Effector memory CD8-positive, alpha-beta T cell (primary cell): ENCODE data around the gene SH3BP4.

Source experiments
- ATAC-seq: fragments of 150-1000 bp; cut with Tn5 transposase; replicated peaks from 2 replicates; pipeline ENCODE4 v1.10.0; 2021; ENCODE audit warnings: mild to moderate bottlenecking, moderate library complexity
- DNase-seq, 3 experiments: peaks; one replicate each; pipeline ENCODE4 v3.0.0; 2021
- H3K27ac Mint-ChIP-seq, 2 donors: one replicate each; pipeline ENCODE4 v1.8.0; 2022; ENCODE audit warnings: mild to moderate bottlenecking in 2 of 2, mixed read lengths in 2 of 2, moderate library complexity in 2 of 2
- H3K27me3 Mint-ChIP-seq, 2 donors: one replicate each; pipeline ENCODE4 v1.8.0; 2022; ENCODE audit warnings: mixed read lengths in 2 of 2
- H3K36me3 Mint-ChIP-seq: one replicate; pipeline ENCODE4 v1.8.0; 2022; ENCODE audit warnings: mild to moderate bottlenecking, moderate library complexity, mixed read lengths; ENCODE audit not compliant: insufficient read depth
- H3K4me1 Mint-ChIP-seq, 2 donors: one replicate each; pipeline ENCODE4 v1.8.0; 2022; ENCODE audit warnings: low read depth in 2 of 2, mixed read lengths in 2 of 2
- H3K4me3 Mint-ChIP-seq, 2 donors: one replicate each; pipeline ENCODE4 v1.8.0; 2022; ENCODE audit warnings: mild to moderate bottlenecking in 2 of 2, mixed read lengths in 2 of 2, moderate library complexity in 2 of 2
- H3K9me3 Mint-ChIP-seq, 2 donors: one replicate each; pipeline ENCODE4 v1.8.0; 2022; ENCODE audit warnings: mixed read lengths in 2 of 2

The SH3BP4 gene

GRCh38 chr2:234996069-234996940, 44.5 kb downstream of the SH3BP4 start:
- DNase-seq (no peak), ATAC-seq (no peak)
- no peaks in the 10 kb centered on the region for H3K4me1 Mint-ChIP-seq
- peaks cover 3% of the 10 kb centered on the region for H3K36me3 Mint-ChIP-seq
- H3K27ac Mint-ChIP-seq: no peak overlapping the region
- H3K4me3 Mint-ChIP-seq: no peak overlapping the region
- H3K27me3 Mint-ChIP-seq: peaks cover 17 to 45% of the 10 kb centered on the region in 2 donors
- H3K9me3 Mint-ChIP-seq: no peaks in the 10 kb centered on the region

- ATAC-seq (no peak), DNase-seq (no peak)
- Mint-ChIP-seq H3K9me3 (no peaks in the 10 kb centered on the region), H3K4me3 (no peak overlapping the region), H3K27ac (no peak overlapping the region), H3K27me3 (peaks cover 11 to 41% of the 10 kb centered on the region in 2 donors), H3K36me3 (peaks cover 3% of the 10 kb centered on the region), H3K4me1 (no peaks in the 10 kb centered on the region)
Observed at GRCh38 chr2:234996941-234997270, 45.1 kb downstream of the SH3BP4 start.

GRCh38 chr2:234997389-234997788, 45.6 kb downstream of the SH3BP4 start:
- no peaks in the 10 kb centered on the region for H3K9me3 Mint-ChIP-seq
- peaks cover 3% of the 10 kb centered on the region for H3K36me3 Mint-ChIP-seq
- peaks cover 7 to 36% of the 10 kb centered on the region in 2 donors for H3K27me3 Mint-ChIP-seq
- DNase-seq (no peak), ATAC-seq (no peak)
- H3K27ac Mint-ChIP-seq: no peak overlapping the region
- H3K4me1 Mint-ChIP-seq: no peaks in the 10 kb centered on the region
- H3K4me3 Mint-ChIP-seq: no peak overlapping the region

- Mint-ChIP-seq H3K36me3 (peaks cover 3% of the 10 kb centered on the region), H3K27me3 (peaks cover 7 to 33% of the 10 kb centered on the region in 2 donors), H3K4me1 (no peaks in the 10 kb centered on the region), H3K4me3 (no peak overlapping the region), H3K9me3 (no peaks in the 10 kb centered on the region), H3K27ac (no peak overlapping the region)
- ATAC-seq (no peak), DNase-seq (no peak)
Observed at GRCh38 chr2:234998404-234999211, 46.8 kb downstream of the SH3BP4 start.

DNA sequence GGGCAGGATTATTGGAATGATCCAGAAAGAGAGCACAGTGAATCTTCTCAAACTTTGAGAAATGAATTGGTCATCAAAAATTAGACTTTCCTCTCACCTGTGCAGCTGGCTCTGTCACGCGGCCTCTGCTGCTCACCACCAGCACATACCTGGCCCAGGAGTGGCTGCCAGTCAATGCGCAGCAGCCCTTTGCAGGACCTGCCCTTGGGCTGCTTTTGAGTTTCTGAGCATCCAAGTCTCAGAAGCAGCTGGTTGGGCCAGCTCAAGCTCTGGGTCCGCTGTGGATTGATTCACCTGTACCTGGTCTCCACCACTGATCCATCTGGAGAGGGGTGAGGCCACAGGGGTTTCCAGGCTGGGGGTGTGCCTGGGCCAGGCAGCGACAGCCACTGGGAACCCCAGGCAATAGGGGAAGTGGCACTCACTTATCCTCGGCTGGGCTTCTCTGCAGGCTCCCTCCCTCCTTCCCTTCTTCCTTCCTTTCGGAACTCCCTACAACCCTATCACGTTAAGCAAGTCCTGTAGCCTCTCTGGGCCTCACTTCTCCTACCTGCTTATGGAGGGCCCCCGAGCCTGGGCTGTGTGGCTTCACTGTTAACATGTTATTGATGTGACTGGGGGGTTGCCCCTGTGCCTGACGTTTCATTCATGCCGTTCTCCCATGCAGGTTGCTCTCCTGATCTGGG, 48.1 kb downstream of the SH3BP4 start:
- Mint-ChIP-seq H3K27ac (peak overlapping the region in 1 of 2 donors; percentile 38), H3K27me3 (peaks cover 0 to 25% of the 10 kb centered on the region in 2 donors), H3K36me3 (no peaks in the 10 kb centered on the region), H3K9me3 (no peaks in the 10 kb centered on the region), H3K4me3 (no peak overlapping the region), H3K4me1 (no peaks in the 10 kb centered on the region)
- DNase-seq (no peak), ATAC-seq (no peak)

DNA sequence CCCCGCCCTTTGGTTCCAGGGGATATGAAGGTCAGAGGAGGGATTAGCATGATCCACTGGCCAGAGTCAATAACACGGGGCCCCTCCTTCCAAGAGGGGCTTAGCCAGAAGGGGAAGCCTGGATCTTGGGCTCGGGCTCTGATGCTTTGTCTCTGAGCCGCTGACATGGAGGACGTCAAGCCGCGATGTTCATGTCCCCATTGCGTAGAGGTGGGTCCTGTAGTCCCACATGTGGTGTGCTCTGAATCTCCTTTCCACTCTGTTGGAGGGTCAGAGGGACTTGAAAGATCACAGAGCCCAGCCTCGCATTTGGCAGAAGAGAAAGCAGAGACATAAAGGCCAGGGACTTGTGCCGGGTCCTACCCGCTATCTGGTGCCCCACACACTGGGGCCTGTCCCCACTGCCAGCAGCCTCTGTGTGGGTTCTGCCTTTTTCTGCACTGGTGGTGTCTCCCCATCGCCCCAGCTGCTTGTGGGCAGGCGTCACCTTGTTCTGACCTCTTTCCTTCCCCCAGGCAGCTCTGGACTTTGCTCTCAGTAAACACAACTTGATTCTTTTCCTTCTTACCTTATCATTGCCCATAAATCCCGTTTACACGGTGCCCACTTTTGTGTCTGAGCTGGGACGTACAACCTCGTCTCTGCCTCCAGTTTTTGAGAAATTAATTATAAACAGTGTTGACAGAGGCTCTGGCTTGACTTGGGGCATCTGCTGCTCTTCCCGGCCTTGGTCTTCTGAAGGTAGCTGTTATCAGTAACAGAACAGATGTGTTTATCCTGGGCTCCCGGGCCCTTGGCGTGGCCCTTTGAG, 48.8 kb downstream of the SH3BP4 start:
- Mint-ChIP-seq H3K4me3 (no peak overlapping the region), H3K9me3 (no peaks in the 10 kb centered on the region), H3K27ac (peak overlapping the region in 1 of 2 donors; percentile 38), H3K27me3 (peaks cover 0 to 24% of the 10 kb centered on the region in 2 donors), H3K36me3 (no peaks in the 10 kb centered on the region), H3K4me1 (no peaks in the 10 kb centered on the region)
- no peak for ATAC-seq
- DNase-seq: no peak

DNA sequence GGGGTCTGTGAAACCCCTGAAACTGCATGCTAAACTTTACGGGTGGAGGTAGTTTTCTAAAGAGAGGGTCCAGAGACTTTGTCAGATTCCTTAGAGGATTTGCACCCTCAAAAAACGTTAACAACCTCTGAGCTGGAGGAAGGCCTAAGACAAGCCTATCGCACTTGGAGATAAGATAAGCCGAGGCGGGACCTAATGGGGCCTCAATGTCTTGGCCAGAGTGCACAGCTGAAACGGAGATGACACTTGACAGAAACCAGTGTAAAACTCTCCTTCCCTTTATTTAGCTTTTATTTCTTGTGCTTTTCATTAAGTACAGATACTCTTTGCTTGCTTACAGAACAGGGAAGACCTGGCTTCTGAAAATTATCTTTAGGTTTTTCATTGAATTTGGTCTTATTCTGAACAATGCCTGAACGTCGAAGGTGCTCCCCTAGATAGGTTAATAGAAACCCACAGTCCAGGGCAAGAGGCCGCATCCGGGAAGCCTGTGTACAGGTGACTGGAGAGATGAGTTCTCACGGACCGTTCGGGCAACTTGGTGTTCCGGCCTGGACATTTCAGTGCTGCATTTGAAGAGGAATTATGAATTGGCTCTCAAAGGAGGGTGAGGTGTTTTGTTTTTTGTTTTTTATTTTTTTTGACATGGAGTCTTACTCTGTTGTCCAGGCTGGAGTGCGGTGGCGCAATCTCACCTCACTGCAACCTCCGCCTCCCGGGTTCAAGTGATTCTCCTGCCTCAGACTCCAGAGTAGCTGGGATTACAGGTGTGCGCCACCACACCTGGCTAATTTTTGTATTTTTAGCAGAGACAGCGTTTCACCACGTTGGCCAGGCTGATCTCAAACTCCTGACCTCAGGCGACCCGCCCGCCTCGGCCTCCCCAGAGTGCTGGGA, 49.7 kb downstream of the SH3BP4 start:
- DNase-seq (no peak), ATAC-seq (no peak)
- Mint-ChIP-seq H3K27me3 (peaks cover 0 to 23% of the 10 kb centered on the region in 2 donors), H3K4me3 (no peak overlapping the region), H3K4me1 (no peaks in the 10 kb centered on the region), H3K36me3 (peaks cover 2% of the 10 kb centered on the region), H3K9me3 (no peaks in the 10 kb centered on the region), H3K27ac (no peak overlapping the region)

- H3K36me3 Mint-ChIP-seq: peaks cover 2% of the 10 kb centered on the region
- H3K27ac Mint-ChIP-seq: no peak overlapping the region
- H3K9me3 Mint-ChIP-seq: no peaks in the 10 kb centered on the region
Observed at GRCh38 chr2:235002198-235003095, 50.6 kb downstream of the SH3BP4 start.

DNA sequence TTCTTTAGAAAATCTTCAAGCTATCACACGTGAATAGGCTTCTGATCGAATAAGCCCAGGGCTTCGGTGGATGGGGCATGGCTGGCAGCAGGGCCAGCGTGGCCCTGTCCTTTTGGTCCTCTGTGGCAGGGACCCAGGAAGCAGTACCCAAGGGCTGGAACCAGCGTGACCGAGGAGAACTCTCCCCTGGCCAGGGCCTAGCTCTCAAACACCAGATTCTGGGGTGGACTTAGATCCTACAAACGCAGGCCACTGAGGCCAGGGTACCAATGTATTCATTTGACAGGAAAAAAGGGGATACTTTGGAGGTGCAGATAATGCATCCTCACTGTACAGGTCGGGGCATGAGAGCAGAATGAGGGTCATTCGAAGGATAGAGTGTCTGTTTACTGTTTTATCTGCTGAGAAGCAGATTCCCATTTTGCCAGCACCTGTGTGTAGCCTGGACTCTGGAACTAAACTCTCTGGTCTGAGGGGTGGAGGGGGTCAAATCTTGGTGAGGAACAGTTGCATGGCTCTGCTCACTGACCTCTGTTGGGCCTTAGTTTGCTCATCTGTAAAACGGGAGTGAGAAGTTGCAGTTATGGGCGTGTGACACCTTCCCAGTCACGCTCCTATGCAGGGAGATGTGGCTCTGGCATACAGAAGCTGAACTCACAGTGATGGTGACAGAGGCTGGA, 51.4 kb downstream of the SH3BP4 start:
- H3K4me1 Mint-ChIP-seq: no peaks in the 10 kb centered on the region
- H3K27ac Mint-ChIP-seq: no peak overlapping the region
- DNase-seq: no peak
- ATAC-seq: no peak
- H3K36me3 Mint-ChIP-seq: peaks cover 2% of the 10 kb centered on the region
- H3K27me3 Mint-ChIP-seq: peaks cover 7 to 37% of the 10 kb centered on the region in 2 donors
- H3K9me3 Mint-ChIP-seq: no peaks in the 10 kb centered on the region
- no peak overlapping the region for H3K4me3 Mint-ChIP-seq

More at GRCh38 chr2:235002198-235003095, 50.6 kb downstream of the SH3BP4 start:
- Mint-ChIP-seq H3K4me3 (no peak overlapping the region), H3K4me1 (no peaks in the 10 kb centered on the region), H3K27me3 (peaks cover 3 to 30% of the 10 kb centered on the region in 2 donors)
- no peak for ATAC-seq
- no peak for DNase-seq

DNA sequence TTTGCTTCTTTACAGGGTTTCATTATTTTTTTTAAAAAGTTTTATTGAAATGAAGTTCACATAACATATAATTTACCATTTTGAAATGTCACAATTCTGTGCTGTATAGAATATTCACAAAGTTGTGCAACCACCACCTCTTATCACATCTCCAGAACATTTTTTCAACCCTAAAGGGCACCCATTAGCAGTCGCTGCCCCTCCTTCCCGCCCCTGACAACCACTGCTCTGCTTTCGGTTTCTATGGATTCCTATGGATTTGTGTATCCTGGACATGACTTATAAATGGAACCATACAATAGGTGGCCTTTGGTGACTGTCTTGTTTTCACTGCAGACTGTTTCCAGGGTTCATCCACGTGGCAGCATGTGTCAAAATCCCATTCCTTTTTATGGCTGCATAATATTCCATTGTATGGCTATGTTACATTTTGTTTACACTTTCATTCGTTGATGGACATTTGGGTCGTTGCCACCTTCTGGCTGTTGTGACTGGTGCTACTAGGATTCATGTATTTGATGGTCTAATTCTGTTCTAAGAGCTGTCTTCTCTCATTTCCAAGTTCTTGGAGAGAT, 52.6 kb downstream of the SH3BP4 start:
- ATAC-seq: no peak
- H3K9me3 Mint-ChIP-seq: no peaks in the 10 kb centered on the region
- H3K4me1 Mint-ChIP-seq: no peaks in the 10 kb centered on the region
- H3K4me3 Mint-ChIP-seq: no peak overlapping the region
- peaks cover 2% of the 10 kb centered on the region for H3K36me3 Mint-ChIP-seq
- no peak for DNase-seq
- no peak overlapping the region for H3K27ac Mint-ChIP-seq
- peaks cover 7 to 40% of the 10 kb centered on the region in 2 donors for H3K27me3 Mint-ChIP-seq

GRCh38 chr2:235005023-235005422, 53.2 kb downstream of the SH3BP4 start:
- Mint-ChIP-seq H3K4me1 (no peaks in the 10 kb centered on the region), H3K27ac (no peak overlapping the region), H3K27me3 (peaks cover 12 to 46% of the 10 kb centered on the region in 2 donors), H3K36me3 (peaks cover 2% of the 10 kb centered on the region), H3K9me3 (no peaks in the 10 kb centered on the region), H3K4me3 (no peak overlapping the region)
- ATAC-seq: no peak
- no peak for DNase-seq
